HEK293T (cell line): ENCODE data around the gene CIITA.

Source experiments
- ARNT ChIP-seq: fragments of 450-650 bp; IDR thresholded peaks from 2 replicates; pipeline ENCODE4 v1.6.1; 2017; ENCODE audit warnings: mild to moderate bottlenecking
- BHLHE40 ChIP-seq: fragments of 450-650 bp; IDR thresholded peaks from 2 replicates; pipeline ENCODE4 v1.6.1; 2016; ENCODE audit warnings: mild to moderate bottlenecking, moderate library complexity, borderline replicate concordance
- ELF4 ChIP-seq: fragments of 450-650 bp; IDR thresholded peaks from 2 replicates; pipeline ENCODE4 v1.6.1; 2017; ENCODE audit warnings: antibody characterized with exemption
- FOXK2 ChIP-seq: fragments of 450-650 bp; IDR thresholded peaks from 2 replicates; pipeline ENCODE4 v1.6.1; 2016; ENCODE audit warnings: mild to moderate bottlenecking
- FOXM1 ChIP-seq: fragments of 450-650 bp; IDR thresholded peaks from 2 replicates; pipeline ENCODE4 v1.6.1; 2017; ENCODE audit warnings: mild to moderate bottlenecking, borderline replicate concordance
- LEF1 ChIP-seq: fragments of 450-650 bp; IDR thresholded peaks from 2 replicates; pipeline ENCODE4 v1.6.1; 2017; ENCODE audit warnings: mild to moderate bottlenecking, borderline replicate concordance
- SP1 ChIP-seq: fragments of 450-650 bp; IDR thresholded peaks from 2 replicates; pipeline ENCODE4 v1.6.1; 2017

- TF ChIP-seq SP1 (no peak), BHLHE40 (no peak), ARNT (no peak), LEF1 (no peak), FOXM1 (no peak), FOXK2 (no peak), ELF4 (no peak)
These were observed 12.9 kb downstream of the CIITA start for GRCh38 chr16:10889855-10890254.
